ENCODE measurements around the gene ESRRA. TPM values are rescaled to one million over a fixed set of nuclear protein-coding genes. Genes with fewer than 3 reads are reported as not detected.

The ESRRA gene
- total and polyA plus RNA-seq, 9 of the 15 experiments (the other 6 are each of a cell fraction or from before 2014, with no cell fraction given): 0.27 to 89.7 (median 23.7) TPM

- WGBS (ENCODE audit: insufficient coverage, low coverage, missing lambda C conversion rate): 88% methylated on average over 20 of the region's 24 CpGs
Observed at GRCh38 chr11:64258356-64258755, 47.0 kb upstream of the ESRRA start.

More at GRCh38 chr11:64258356-64258755, 47.0 kb upstream of the ESRRA start:
- Histone ChIP-seq H4K20me1 (replicated peaks; ENCODE audit: control insufficient read depth, insufficient read depth, low read length) (peaks cover 4% of the 10 kb centered on the region; the same call in 1 of the 2 replicates), H3K4me1 (replicated peaks in 1 of 2; ENCODE audit: control insufficient read depth in 2 of 2, insufficient read depth in 2 of 2, low read length in 2 of 2) (peaks cover 0 to 53% of the 10 kb centered on the region in 2 experiments; a peak in 3 of 5 replicates), H3K9ac (ENCODE audit: insufficient read depth in 1 of 2, low read depth in 2 of 2, low read length in 2 of 2) (no peak overlapping the region; a peak in 1 of 4 replicates), H3K36me3 (ENCODE audit: control insufficient read depth, insufficient read depth, low read length) (peaks cover 92% of the 10 kb centered on the region), H3K9me3 (replicated peaks; ENCODE audit: control insufficient read depth, insufficient read depth, low read depth, low read length) (no peaks in the 10 kb centered on the region), H3K9me1 (ENCODE audit: control insufficient read depth, insufficient read depth, low read length) (no peaks in the 10 kb centered on the region), H3K4me2 (ENCODE audit: insufficient read depth, low read length) (no peak overlapping the region), H3K4me3 (no peak overlapping the region), H3K79me2 (ENCODE audit: control insufficient read depth, insufficient read depth, low read length) (peaks cover 6% of the 10 kb centered on the region), H3K27ac (ENCODE audit: extremely low read depth, low read depth, low read length) (no peak overlapping the region), H2AFZ (ENCODE audit: low read depth, low read length) (no peak overlapping the region), H3K27me3 (ENCODE audit: control insufficient read depth in 2 of 2, insufficient read depth in 2 of 2, low read length in 2 of 2) (no peaks in the 10 kb centered on the region)
- intact Hi-C loops (cut with micrococcal nuclease) (no loop called here), in situ Hi-C loops (cut with MboI) (no loop called here)
- BruUV-seq (replicated peaks): no TSS peak
- FAIRE-seq: no peak
- ChIA-PET POLR2A (interaction anchor here (0.9 to 4.4 kb wide), 3 partner anchors 11 to 17 kb away, joined by 3 to 43 read pairs (median 5); partner anchors contain the start of genes FKBP2 and PPP1R14B), CTCF (ENCODE audit: low intra/inter-chr PET ratio) (no interaction called here)
- no peak for TF ChIP-seq CREM (IDR thresholded peaks at IDR 0.05; ENCODE audit: low read depth)
- TF ChIP-seq BDP1 (IDR thresholded peaks at IDR 0.05; ENCODE audit: insufficient read depth, insufficient read length): no peak
- no peak for TF ChIP-seq ARID2 (IDR thresholded peaks at IDR 0.05)
- no peak for TF ChIP-seq CSDE1 (IDR thresholded peaks at IDR 0.05)
- no peak for TF ChIP-seq RNF219 (CRISPR knock-in tag; IDR thresholded peaks at IDR 0.05)
- TF ChIP-seq NR2F6 (CRISPR knock-in tag; IDR thresholded peaks at IDR 0.05): no peak
- no peak for TF ChIP-seq NFE2 (IDR thresholded peaks at IDR 0.05; ENCODE audit: low read depth)
- TF ChIP-seq RBBP5 (IDR thresholded peaks at IDR 0.05; ENCODE audit: borderline replicate concordance, insufficient read depth, low read length, poor library complexity, severe bottlenecking): no peak
- no peak for TF ChIP-seq ZNF224 (CRISPR knock-in tag; IDR thresholded peaks at IDR 0.05)
- no peak for TF ChIP-seq HSF4 (CRISPR knock-in tag; IDR thresholded peaks at IDR 0.05; ENCODE audit: borderline replicate concordance)
- no peak for TF ChIP-seq TCF15 (CRISPR knock-in tag; IDR thresholded peaks at IDR 0.05)
- TF ChIP-seq TBP (optimal IDR thresholded peaks at IDR 0.05; ENCODE audit: low read depth, low read length): no peak
- no peak for TF ChIP-seq ETS2 (tag; IDR thresholded peaks at IDR 0.05; ENCODE audit: borderline replicate concordance, poor library complexity, severe bottlenecking)
- no peak for TF ChIP-seq ZNF311 (CRISPR knock-in tag; IDR thresholded peaks at IDR 0.05)
- TF ChIP-seq DLX4 (CRISPR knock-in tag; IDR thresholded peaks at IDR 0.05): no peak
- no peak for TF ChIP-seq ATF7 (IDR thresholded peaks at IDR 0.05)
- no peak for TF ChIP-seq KLF1 (tag; IDR thresholded peaks at IDR 0.05)
- no peak for DNase-seq (ENCODE audit: extremely low read depth in 1 of 4, low spot score in 3 of 4)
- ATAC-seq: no peak
